22Rv1 (cell line): Measurements from ENCODE around the gene SAC3D1.

Experiments
- ZFX ChIP-seq: fragments of 450-650 bp; IDR thresholded peaks from 2 replicates; pipeline ENCODE4 v1.6.1; 2017; ENCODE audit warnings: antibody characterized with exemption, borderline replicate concordance
- TF ChIP-seq, protein P1 (sequence below): fragments of 450-650 bp; IDR thresholded peaks from 2 replicates; pipeline ENCODE4 v1.5.1; 2017; ENCODE audit warnings: mild to moderate bottlenecking

DNA sequence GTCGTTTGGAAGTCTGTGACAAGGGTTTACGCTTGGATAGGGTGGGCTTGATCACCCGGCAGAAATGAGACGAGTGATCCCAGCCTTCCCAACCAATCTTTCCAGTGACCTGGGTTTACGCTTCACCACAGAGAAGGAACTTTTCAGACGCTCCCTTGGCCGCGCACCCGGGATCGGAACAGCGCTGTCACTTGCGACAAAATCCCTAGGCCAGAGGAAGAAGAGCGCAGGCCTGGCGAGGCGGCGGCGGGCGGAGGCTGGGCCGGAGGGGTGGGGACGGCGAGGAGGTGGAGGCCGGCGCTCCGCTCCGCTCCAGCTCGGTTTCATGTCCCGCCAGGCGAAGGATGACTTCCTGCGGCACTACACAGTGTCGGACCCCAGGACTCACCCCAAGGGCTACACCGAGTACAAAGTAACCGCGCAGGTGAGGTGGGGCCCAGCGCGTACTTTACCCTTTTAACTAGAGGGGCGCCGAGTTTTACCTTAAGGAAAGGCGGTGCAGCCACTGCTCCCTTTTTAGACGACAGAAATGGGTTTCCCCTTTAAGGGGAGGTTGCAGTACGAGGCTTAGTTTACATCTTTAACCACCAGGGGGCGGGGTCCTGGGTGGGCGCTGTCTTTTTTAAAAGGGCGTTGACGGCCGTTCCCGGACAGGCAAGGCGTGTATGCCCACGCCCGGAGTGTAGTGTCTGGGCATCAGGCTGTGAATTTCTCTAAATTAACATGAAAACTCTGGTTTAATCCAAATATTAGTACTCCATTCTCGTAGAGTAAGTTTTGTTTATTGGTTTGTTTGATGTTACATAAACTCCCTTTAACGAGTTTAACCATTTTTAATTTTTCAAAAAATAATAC lies 13.6 kb upstream of the SAC3D1 start, which contains the start of gene SNX15:
- TF ChIP-seq, protein P1, sequence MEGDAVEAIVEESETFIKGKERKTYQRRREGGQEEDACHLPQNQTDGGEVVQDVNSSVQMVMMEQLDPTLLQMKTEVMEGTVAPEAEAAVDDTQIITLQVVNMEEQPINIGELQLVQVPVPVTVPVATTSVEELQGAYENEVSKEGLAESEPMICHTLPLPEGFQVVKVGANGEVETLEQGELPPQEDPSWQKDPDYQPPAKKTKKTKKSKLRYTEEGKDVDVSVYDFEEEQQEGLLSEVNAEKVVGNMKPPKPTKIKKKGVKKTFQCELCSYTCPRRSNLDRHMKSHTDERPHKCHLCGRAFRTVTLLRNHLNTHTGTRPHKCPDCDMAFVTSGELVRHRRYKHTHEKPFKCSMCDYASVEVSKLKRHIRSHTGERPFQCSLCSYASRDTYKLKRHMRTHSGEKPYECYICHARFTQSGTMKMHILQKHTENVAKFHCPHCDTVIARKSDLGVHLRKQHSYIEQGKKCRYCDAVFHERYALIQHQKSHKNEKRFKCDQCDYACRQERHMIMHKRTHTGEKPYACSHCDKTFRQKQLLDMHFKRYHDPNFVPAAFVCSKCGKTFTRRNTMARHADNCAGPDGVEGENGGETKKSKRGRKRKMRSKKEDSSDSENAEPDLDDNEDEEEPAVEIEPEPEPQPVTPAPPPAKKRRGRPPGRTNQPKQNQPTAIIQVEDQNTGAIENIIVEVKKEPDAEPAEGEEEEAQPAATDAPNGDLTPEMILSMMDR = peak; percentile 63
- TF ChIP-seq ZFX = no peak
